GM19238 (cell line): ENCODE measurements around the gene PAGR1.
"Not testable (repeated sequence)": the region's sequence is repeated elsewhere in the genome, so short reads cannot be mapped to it uniquely, and the experiment has no call there.

Experiments
- DNase-seq: peaks from one replicate; pipeline ENCODE4 v3.0.0; 2011; ENCODE audit warnings: low spot score; ENCODE audit not compliant: insufficient read length

The PAGR1 gene

DNA sequence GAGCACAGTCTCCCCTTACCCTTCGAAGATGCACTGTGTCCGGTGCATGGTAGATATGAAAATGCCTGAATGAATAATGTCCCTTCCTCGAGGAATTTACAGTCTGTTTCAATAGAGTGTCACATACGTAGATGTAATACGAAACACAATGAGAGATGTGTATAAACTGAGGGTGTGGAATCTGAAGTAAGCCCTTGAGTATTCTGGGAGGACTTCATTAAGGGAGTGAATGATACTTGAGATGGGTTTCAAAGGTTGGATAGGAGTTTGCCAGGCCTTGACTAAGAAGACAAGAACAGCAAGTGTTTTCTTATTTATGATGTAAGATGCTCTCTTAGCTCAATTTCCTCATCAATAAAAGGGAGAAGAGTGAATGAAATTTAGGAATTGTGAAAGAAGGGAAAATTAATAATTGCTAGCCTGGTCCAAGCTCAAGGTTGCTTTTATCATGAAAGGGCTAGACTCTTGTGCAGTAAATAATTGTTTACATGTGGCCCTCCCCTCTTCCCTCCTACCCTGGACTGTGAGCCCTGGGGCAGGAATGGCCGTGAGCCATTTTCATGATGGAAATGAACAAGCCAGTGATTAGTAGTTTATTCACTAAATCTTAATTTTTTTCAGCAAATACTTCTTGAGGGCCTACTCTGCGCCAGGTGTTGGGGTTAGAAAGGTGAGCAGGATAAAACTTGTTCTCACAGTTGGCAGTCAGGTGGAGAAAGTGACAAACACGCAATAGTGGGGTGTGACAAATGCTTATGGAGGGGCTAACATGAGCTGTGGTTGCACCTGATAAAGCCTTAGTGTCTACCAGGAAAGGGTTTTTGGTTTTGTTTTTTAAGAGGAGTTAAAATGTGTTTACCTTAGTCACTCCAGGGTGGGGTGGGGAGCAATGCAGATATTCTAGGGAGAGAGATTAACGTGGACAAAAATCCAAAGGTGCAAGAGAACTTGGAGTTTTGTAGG is 23.8 kb upstream of the PAGR1 start:
- no peak for DNase-seq

DNA sequence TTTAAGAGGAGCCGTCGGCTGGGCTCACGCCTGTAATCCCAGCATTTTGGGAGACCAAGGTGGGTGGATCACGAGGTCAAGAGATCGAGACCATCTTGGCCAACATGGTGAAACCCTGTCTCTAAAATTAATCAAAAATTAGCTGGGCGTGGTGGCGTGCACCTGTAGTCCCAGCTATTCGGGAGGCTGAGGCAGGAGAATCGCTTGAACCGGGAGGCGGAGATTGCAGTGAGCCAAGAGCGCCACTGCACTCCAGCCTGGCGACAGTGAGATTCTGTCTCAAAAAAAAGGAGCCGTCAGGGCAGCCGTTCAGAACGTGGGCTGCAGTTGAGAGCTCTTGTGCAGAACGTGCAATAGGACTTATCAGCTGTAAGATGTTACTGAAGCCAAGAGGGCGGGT is 22.8 kb upstream of the PAGR1 start:
- DNase-seq: not testable (repeated sequence)

DNA sequence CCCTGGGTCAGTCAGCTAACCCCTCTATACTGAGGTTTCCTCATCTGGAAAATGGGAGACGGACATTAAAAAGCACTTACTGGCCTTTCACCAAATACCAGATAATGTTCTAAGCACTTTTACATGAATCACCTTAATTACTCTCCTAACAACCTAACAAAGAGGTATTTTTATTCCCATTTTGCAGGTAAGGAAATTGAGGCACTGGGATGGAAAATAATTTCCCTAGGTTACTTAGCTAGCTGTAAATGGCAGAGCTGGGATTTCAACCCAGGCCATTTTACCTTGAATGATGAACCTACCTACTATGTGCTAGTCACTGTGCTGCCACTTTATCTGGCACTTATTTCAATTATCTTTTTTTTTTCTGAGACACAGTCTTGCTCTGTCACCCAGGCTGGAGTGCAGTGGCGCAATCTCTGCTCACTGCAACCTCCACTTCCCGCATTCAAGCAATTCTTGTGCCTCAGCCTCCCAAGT is 21.7 kb upstream of the PAGR1 start:
- DNase-seq: no peak

DNA sequence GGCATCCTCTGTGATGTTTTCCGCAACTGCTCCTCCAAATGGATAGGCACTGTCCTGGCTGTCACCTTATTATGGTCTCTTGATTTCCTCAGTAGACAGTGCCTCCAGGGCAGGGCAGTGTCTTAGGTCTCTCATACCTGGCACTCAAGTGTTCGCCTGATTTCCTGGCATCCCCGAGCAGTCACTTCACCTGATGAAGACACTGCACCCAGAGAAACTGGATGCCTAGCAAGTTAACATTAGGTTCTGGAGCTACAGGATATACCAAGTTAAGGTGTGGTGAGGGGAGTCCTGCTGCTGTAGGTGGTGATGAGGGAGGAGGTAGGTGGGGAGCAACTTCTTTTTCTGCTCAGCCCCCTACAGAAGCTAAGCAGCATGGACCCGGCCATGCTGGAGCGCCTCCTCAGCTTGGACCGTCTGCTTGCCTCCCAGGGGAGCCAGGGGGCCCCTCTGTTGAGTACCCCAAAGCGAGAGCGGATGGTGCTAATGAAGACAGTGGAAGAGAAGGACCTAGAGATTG is 13.5 kb upstream of the PAGR1 start:
- DNase-seq: no peak

DNA sequence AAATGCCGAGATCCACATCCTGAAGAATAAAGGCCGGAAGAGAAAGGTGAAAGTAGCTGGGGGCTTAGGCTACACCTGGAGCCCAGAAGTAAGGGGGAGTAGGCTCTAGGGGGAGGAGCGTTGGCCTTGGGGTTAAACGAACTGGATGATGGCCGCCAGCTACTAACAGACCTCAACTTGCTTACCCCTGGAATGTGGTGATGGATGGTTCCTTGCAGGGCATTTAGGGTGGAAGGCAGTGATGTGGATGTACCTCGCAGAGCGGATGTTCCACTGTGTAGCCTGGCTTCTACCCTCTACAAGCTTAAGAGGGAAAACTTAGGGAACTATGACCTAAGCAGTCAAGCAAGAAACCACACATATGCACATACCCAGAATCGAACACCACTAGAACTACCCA is 11.9 kb upstream of the PAGR1 start:
- DNase-seq: no peak

DNA sequence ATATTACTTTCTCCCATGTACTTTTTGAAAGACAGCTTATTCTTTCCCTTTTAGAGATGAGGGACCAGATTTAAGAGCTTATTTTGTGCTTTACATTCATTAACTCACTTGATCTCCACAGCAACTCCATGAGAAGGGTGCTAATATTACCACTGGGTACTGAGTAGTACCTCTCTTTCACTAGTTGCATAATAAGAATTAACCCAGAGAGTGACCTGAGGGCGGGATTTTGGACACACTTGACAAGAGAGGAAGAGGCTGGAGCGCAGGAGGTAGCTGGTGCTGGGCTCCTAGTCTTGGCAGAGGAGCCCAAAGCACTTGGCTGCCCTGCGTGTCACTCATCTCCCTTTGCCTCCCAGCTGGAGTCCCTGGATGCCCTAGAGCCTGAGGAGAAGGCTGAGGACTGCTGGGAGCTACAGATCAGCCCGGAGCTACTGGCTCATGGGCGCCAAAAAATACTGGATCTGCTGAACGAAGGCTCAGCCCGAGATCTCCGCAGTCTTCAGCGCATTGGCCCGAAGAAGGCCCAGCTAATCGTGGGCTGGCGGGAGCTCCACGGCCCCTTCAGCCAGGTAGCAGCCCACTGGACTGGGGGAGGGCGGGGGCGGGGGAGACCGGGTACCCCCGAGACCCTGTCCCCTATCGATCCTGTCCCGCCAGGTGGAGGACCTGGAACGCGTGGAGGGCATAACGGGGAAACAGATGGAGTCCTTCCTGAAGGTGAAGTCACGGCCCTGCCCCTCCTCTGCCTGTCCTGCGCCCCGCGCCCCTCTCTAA is 11.3 kb upstream of the PAGR1 start:
- DNase-seq: no peak

DNA sequence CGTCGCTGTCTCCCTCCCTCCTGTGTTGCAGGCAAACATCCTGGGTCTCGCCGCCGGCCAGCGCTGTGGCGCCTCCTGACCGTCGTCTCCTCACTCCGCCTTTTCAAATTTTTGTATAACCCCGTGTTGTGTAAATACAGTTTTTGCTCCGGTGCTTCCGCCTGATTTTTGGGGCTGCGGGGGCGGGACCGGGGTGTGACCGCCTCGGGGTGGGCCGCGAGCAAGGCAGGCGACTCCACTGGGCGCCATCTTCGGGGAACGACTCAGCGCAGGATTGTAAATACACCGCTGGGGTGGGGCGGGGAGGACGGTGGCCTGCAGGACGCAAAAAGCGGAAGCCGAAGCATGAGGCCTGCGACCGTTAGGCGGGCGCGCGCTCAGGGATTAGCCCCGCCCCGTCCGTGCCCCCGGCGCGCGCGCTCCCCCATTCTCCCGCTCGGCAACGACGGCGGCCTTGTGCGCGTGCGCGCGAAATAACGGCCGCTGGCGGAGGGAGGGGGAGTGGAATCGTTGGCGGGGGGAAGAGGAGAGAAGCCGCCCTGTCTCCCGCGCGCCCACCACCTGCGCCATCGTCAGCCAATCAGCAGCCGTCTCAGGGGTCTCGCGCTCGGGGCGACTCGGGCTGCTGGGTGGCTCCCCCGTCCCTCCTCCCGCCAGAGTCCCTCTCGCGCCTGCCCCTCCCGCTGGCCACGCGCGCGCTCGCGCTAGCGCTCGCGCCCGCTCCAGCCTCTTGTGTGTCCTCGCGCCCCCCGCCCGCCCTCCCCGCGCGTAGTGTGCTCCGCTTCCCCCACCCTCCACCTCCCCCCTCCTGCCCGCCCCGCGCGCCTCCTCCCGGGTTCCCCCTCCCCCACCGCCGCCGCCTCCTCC is 10.5 kb upstream of the PAGR1 start:
- peak; percentile 92 for DNase-seq

DNA sequence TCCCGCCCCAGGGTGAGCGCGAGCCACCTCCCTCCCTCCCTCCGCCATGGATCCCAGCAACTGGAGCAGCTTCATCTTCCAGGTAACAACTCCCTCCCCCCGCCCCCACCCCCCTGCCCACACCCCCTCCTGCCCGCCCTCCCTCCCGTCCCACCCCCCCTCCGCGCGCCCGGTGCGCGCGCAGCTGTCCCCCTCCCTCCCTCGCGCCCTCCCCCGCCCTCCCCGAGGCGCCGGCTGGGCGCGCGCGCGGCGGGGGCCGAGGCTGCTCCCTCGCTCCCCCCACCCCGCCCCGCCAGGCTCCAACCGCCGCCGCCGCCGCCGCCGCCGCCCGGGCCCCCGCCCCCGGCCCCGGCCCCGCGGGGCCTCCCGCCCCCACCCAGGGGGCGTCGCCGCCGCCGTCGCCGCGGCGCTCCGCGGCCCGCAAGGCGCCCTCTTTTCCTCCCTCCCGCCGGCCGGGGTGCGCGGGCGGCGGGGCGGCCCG is 9.8 kb upstream of the PAGR1 start, which contains the start of gene MAZ:
Gene MAZ, plus strand, starts transcription at position 431 of the 481 bp plus-strand sequence. CDS start 173 bp downstream, outside the sequence.
- no peak for DNase-seq

DNA sequence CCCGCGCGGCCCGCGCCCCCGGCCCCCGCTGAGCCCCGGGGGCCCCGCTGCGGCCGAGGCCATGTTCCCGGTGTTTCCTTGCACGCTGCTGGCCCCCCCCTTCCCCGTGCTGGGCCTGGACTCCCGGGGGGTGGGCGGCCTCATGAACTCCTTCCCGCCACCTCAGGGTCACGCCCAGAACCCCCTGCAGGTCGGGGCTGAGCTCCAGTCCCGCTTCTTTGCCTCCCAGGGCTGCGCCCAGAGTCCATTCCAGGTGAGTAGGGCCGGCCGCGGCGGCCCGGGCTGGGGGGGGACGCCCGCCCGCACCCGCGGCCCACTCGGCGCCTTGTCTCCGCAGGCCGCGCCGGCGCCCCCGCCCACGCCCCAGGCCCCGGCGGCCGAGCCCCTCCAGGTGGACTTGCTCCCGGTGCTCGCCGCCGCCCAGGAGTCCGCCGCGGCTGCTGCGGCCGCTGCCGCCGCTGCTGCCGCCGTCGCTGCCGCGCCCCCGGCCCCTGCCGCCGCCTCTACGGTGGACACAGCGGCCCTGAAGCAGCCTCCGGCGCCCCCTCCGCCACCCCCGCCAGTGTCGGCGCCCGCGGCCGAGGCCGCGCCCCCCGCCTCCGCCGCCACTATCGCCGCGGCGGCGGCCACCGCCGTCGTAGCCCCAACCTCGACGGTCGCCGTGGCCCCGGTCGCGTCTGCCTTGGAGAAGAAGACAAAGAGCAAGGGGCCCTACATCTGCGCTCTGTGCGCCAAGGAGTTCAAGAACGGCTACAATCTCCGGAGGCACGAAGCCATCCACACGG is 9.1 kb upstream of the PAGR1 start:
- peak; percentile 61 for DNase-seq

DNA sequence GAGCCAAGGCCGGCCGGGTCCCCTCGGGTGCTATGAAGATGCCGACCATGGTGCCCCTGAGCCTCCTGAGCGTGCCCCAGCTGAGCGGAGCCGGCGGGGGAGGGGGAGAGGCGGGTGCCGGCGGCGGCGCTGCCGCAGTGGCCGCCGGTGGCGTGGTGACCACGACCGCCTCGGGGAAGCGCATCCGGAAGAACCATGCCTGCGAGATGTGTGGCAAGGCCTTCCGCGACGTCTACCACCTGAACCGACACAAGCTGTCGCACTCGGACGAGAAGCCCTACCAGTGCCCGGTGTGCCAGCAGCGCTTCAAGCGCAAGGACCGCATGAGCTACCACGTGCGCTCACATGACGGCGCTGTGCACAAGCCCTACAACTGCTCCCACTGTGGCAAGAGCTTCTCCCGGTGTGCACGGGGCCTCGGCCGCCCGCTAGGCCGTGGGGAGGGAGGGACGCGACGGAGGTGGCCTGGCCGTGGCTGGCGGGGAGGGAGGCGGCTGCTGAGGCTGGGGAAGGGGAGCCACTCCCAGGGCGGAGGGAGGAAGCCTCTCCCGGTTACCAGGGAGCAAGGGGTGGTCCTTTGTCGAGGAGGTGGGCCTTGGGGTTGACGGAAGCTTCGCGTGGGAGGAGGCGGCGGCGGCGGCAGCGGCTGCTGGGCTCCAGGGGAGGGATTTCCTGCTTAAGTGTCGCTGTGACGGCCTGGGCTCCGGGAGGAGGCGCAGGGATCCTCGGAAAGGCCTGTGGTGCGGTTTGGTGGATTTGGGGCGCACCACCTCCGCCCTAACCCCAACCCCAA is 8.3 kb upstream of the PAGR1 start:
- peak; percentile 74 for DNase-seq

DNA sequence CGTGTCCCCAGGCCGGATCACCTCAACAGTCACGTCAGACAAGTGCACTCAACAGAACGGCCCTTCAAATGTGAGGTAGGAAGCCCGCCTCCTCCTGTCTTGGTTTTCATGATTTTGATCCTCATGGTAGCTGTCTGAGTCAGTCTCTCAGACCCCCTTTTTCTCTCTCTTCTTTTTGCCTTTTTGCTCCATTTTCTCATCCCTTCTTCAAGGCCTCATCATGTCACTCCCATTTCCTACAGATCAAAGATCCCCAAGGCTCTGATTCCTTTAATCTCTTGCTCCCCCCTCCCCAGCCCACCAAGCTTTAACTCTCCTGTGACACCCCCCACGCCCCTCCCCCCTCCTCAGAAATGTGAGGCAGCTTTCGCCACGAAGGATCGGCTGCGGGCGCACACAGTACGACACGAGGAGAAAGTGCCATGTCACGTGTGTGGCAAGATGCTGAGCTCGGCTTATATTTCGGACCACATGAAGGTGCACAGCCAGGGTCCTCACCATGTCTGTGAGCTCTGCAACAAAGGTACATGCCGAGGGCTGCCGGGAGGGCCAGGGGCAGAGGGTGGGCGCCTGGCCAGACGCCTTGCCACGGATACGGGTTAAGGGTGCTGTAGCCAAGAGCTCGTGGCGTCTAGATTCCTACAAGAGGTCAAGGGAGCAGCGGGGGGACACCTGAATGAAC is 7.6 kb upstream of the PAGR1 start:
- no peak for DNase-seq

DNA sequence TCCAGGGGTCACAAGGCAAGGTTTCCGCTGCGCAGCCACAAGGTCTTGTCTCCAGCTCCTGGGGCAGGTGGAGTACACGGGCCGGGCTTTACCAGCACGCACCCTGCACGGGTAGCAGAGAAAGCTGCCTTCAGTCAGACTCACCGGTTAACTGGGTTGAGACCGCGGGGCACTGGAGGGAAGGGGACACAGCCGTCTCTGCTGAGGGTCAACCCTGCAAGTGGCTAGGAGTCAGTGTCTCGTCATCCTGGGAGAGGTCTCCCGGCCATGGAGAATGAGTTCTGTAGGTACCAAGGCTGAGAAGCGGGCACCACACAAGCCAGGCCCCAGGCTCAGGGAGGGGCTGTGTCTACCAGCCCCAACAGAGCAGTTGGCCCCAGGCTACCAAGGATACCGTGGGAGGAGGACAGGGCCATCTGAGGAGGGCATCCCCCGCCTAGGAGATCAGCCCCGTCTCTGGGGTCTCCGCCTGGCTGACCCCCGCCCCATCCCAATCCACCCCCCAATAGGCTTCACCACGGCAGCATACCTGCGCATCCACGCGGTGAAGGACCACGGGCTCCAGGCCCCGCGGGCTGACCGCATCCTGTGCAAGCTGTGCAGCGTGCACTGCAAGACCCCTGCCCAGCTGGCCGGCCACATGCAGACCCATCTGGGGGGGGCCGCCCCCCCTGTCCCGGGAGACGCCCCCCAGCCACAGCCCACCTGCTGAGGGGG is 6.8 kb upstream of the PAGR1 start:
- no peak for DNase-seq

DNA sequence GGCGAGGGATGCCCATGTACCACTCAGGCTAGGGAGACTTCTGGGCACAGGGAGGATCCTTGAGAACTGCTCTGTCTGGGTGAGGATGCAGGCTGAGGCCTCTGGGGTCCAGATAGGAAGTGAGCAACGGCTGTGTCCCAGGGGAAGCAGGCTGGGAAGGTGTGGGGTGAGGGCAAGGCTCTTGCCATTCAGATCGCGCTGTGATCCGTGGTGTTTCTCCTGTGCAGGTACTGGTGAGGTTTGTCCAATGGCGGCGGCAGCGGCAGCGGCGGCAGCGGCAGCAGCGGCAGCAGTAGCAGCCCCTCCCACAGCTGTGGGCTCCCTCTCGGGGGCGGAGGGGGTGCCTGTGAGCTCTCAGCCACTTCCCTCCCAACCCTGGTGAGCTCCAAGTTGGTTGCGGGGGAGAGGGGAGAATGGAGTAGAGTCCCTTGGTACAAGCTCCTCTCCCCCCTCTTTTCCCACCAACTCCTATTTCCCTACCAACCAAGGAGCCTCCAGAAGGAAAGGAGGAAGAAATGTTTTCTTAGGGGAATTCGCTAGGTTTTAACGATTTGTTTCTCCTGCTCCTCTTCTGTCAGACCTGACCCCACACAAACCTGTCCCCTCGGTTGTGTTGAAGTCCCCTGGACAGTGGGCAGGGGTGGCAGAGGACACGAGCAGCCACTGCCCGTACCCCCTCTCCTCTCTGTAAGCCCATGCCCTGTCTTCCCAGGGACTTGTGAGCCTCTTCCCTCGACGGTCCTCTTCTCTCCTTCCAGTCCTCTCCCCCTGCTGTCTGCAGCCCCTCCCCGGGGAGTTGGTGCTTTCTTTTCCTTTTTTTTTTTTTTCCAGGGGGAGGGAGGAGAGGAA is 5.9 kb upstream of the PAGR1 start:
- DNase-seq: no peak

DNA sequence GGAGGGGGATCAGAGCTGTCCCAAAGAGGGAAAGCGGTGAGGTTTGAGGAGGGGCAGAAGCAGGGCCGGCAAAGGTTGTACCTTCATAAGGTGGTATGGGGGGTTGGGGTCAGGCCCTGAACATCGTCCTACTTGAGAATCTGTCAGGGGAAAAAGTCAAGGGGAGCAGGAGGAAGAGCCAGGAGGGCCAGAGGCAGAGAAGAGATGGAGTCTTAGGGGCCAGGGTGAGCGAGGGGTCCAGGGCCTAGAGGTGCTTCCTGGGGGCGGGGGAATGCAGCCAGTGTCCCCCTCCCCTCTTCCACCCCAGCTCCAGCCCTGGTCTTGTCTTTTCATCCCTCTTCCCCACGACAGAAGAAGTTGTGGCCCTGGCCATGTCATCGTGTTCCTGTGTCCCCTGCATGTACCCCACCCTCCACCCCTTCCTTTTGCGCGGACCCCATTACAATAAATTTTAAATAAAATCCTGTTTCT is 5.2 kb upstream of the PAGR1 start:
- DNase-seq: no peak

DNA sequence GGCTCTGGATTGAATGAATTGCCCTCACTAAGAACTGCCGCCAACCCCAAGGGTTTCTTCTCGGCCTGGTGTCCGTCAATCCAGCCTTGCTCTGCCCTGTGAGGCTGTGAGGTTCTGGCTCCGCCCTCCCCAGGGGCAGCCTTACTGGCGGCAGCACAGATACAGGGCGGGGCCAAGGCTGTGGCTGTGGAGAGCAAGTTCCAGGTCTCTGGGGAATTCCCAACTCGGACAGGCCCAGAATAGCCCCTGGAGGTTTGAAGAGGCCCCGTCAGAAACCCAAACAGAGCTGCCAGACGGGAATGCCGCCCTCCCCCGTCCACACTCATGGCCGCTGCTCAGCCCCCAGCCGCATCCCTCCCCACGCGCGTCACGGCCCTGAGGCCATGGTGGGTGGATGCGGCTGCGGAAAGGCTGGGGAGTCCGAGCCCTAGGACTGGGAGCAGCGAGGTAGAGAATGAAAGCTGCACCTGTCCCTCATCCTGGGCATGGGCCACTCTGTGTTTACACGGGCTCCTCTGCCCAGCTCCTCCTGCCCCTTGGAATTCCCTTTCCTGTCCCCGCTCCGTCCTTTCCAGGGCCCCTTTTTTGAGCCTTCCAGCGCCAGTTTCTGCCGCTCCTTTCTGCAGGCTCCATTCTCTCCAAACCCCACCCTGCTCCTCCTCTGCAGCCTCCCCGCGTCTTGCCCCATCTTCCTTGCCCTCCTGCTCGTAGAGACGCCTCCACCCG is 4.6 kb upstream of the PAGR1 start:
- DNase-seq: peak; percentile 75
